GM23338 (cell line): ENCODE measurements around the gene POLR2A. TPM values are rescaled to one million over a fixed set of nuclear protein-coding genes. Genes with fewer than 3 reads are reported as not detected.

ENCODE experiments used
- ATAC-seq: fragments of 200-7000 bp; cut with Tn5 transposase; 3 replicates; pipeline ENCODE4 v1.9.1; 2020
- DNase-seq: peaks from one replicate; pipeline ENCODE4 v3.0.0-alpha.2; 2015; ENCODE audit warnings: low spot score
- H2AFZ ChIP-seq: fragments of 200-600 bp; sonication (generic); 2 replicates; pipeline ENCODE4 v1.8.0; 2016; ENCODE audit warnings: antibody characterized with exemption, mild to moderate bottlenecking, moderate library complexity
- H3F3A ChIP-seq: fragments of 200-600 bp; sonication (generic); replicated peaks from 2 replicates; pipeline ENCODE4 v1.8.0; 2017; ENCODE audit warnings: antibody characterized with exemption, mixed run types, low read depth
- H3K27ac ChIP-seq: fragments of 200-600 bp; sonication (generic); 2 replicates; pipeline ENCODE4 v1.6.1; 2016; ENCODE audit warnings: low read depth
- H3K27me3 ChIP-seq: fragments of 200-600 bp; sonication (generic); 2 replicates; pipeline ENCODE4 v1.8.0; 2016; ENCODE audit warnings: mild to moderate bottlenecking, mixed run types, moderate library complexity; ENCODE audit not compliant: insufficient read depth
- H3K36me3 ChIP-seq: fragments of 200-600 bp; sonication (generic); 2 replicates; pipeline ENCODE4 v1.8.0; 2016; ENCODE audit warnings: mild to moderate bottlenecking; ENCODE audit not compliant: insufficient read depth
- H3K4me1 ChIP-seq: fragments of 200-600 bp; sonication (generic); 2 replicates; pipeline ENCODE4 v1.8.0; 2016; ENCODE audit warnings: mild to moderate bottlenecking, moderate library complexity; ENCODE audit not compliant: insufficient read depth
- H3K4me2 ChIP-seq: fragments of 200-600 bp; sonication (generic); 2 replicates; pipeline ENCODE4 v1.7.1; 2017; ENCODE audit warnings: mixed run types
- H3K4me3 ChIP-seq: fragments of 200-600 bp; sonication (generic); 2 replicates; pipeline ENCODE4 v1.6.1; 2016; ENCODE audit warnings: mixed run types
- H3K79me2 ChIP-seq: fragments of 200-600 bp; sonication (generic); replicated peaks from 2 replicates; pipeline ENCODE4 v1.8.0; 2017; ENCODE audit warnings: mild to moderate bottlenecking; ENCODE audit not compliant: insufficient read depth
- H3K9me2 ChIP-seq: fragments of 200-600 bp; sonication (generic); 2 replicates; pipeline ENCODE4 v1.8.0; 2017; ENCODE audit not compliant: insufficient read depth
- H4K20me1 ChIP-seq: fragments of 200-600 bp; sonication (generic); replicated peaks from 2 replicates; pipeline ENCODE4 v1.8.0; 2017; ENCODE audit warnings: mild to moderate bottlenecking; ENCODE audit not compliant: insufficient read depth
- H3K27ac Mint-ChIP-seq: 2 replicates; pipeline ENCODE4 v1.8.0; 2020; ENCODE audit warnings: inconsistent platforms, mild to moderate bottlenecking, moderate library complexity, mixed read lengths
- H3K27me3 Mint-ChIP-seq: 3 replicates; pipeline ENCODE4 v1.8.0; 2022; ENCODE audit warnings: low read depth, mild to moderate bottlenecking, moderate library complexity, mixed read lengths, inconsistent platforms; ENCODE audit not compliant: insufficient read depth, poor library complexity
- H3K36me3 Mint-ChIP-seq: 3 replicates; pipeline ENCODE4 v1.8.0; 2021; ENCODE audit warnings: low read depth, mild to moderate bottlenecking, inconsistent platforms, moderate library complexity, mixed read lengths
- H3K4me1 Mint-ChIP-seq: 3 replicates; pipeline ENCODE4 v1.8.0; 2020; ENCODE audit warnings: mild to moderate bottlenecking, inconsistent platforms, mixed read lengths
- H3K4me3 Mint-ChIP-seq: 3 replicates; pipeline ENCODE4 v1.8.0; 2021; ENCODE audit warnings: moderate library complexity, mild to moderate bottlenecking, inconsistent platforms, mixed read lengths
- H3K9me3 Mint-ChIP-seq: 3 replicates; pipeline ENCODE4 v1.8.0; 2020; ENCODE audit warnings: moderate library complexity, mild to moderate bottlenecking, inconsistent platforms, mixed read lengths
- CREB1 ChIP-seq: fragments of 250-450 bp; sonication (Bioruptor Pico); IDR thresholded peaks from 2 replicates; pipeline ENCODE4 v1.5.0; 2020; ENCODE audit warnings: low read depth, mild to moderate bottlenecking, moderate library complexity
- ETS1 ChIP-seq: IDR thresholded peaks from 2 replicates; pipeline ENCODE4 v1.6.1; 2016; ENCODE audit warnings: antibody characterized with exemption
- EZH2 ChIP-seq: fragments of 200-600 bp; sonication (generic); IDR thresholded peaks from one replicate; pipeline ENCODE4 v1.8.0; 2017; ENCODE audit warnings: antibody characterized with exemption, mild to moderate bottlenecking, low read depth; ENCODE audit not compliant: unreplicated experiment
- EZH2phosphoT487 ChIP-seq: fragments of 200-600 bp; sonication (generic); IDR thresholded peaks from one replicate; pipeline ENCODE4 v1.8.1; 2018; ENCODE audit warnings: antibody characterized with exemption; ENCODE audit not compliant: unreplicated experiment
- JUNB ChIP-seq: IDR thresholded peaks from one replicate; pipeline ENCODE4 v1.6.1; 2016; ENCODE audit warnings: antibody characterized with exemption; ENCODE audit not compliant: unreplicated experiment
- NANOG ChIP-seq: IDR thresholded peaks from 2 replicates; pipeline ENCODE4 v1.6.1; 2016; ENCODE audit warnings: antibody characterized with exemption, borderline replicate concordance
- POLR2AphosphoS5 ChIP-seq: IDR thresholded peaks from 2 replicates; pipeline ENCODE4 v1.6.1; 2016; ENCODE audit warnings: antibody characterized with exemption, low read depth
- STAT1 ChIP-seq: IDR thresholded peaks from one replicate; pipeline ENCODE4 v1.6.1; 2016; ENCODE audit warnings: antibody characterized with exemption; ENCODE audit not compliant: unreplicated experiment
- ZNF114 ChIP-seq: fragments of 250-450 bp; sonication (Bioruptor Pico); IDR thresholded peaks from 2 replicates; pipeline ENCODE4 v1.5.0; 2020; ENCODE audit warnings: mild to moderate bottlenecking, moderate library complexity
- ZNF331 ChIP-seq: fragments of 250-450 bp; sonication (Bioruptor Pico); IDR thresholded peaks from 2 replicates; pipeline ENCODE4 v1.5.0; 2020; ENCODE audit warnings: low read depth, mild to moderate bottlenecking, moderate library complexity
- ZNF462 ChIP-seq: fragments of 250-450 bp; sonication (Bioruptor Pico); IDR thresholded peaks from 2 replicates; pipeline ENCODE4 v1.5.0; 2020; ENCODE audit warnings: mild to moderate bottlenecking, moderate library complexity
- polyA plus RNA-seq: library from polyadenylated mRNA; unstranded; fragments of >200 nt; fragmentation: Nextera tagmentation; extraction: Ambion mirVana; gene quantifications from 2 replicates; pipeline ENCODE4 v1.2.1, GENCODE V29; 2016
- total RNA-seq: library from RNA; depleted of rRNA; stranded (reverse); fragments of >200 nt; shearing (Covaris generic); gene quantifications from 2 replicates; pipeline ENCODE4 v1.2.3, GENCODE V29; 2014
- TF ChIP-seq, protein P1 (sequence below), 2 experiments: fragments of 200-600 bp in 1 of 2; sonication (generic) in 1 of 2; conservative IDR thresholded peaks; 2 replicates each; pipeline versions ENCODE4 v1.5.1 to v1.6.1; 2016 to 2017; ENCODE audit warnings: antibody characterized with exemption in 2 of 2, low read depth in 2 of 2, mild to moderate bottlenecking in 2 of 2, moderate library complexity in 1 of 2
- TF ChIP-seq, protein P2 (sequence below): IDR thresholded peaks from one replicate; pipeline ENCODE4 v1.6.1; 2018; ENCODE audit warnings: antibody characterized with exemption; ENCODE audit not compliant: unreplicated experiment

The POLR2A gene
- total and polyA plus RNA-seq, 2 experiments from 2014 or later, result 56.8 to 151 TPM

- Histone ChIP-seq H3F3A (no peaks in the 10 kb centered on the region), H3K27ac (no peak overlapping the region), H3K79me2 (no peaks in the 10 kb centered on the region), H3K4me1 (no peaks in the 10 kb centered on the region), H4K20me1 (no peaks in the 10 kb centered on the region), H3K4me3 (no peak overlapping the region), H3K27me3 (no peaks in the 10 kb centered on the region), H3K36me3 (no peaks in the 10 kb centered on the region), H3K9me2 (no peaks in the 10 kb centered on the region), H2AFZ (no peak overlapping the region), H3K4me2 (no peak overlapping the region)
- peaks cover 50% of the 10 kb centered on the region for H3K9me3 Mint-ChIP-seq
- H3K27ac Mint-ChIP-seq, result no peak overlapping the region
- DNase-seq (no peak), ATAC-seq (no peak)
- peaks cover 2% of the 10 kb centered on the region for H3K27me3 Mint-ChIP-seq
- peaks cover 13% of the 10 kb centered on the region; the same call in 2 of the 3 replicates for H3K36me3 Mint-ChIP-seq
- no peaks in the 10 kb centered on the region for H3K4me1 Mint-ChIP-seq
- TF ChIP-seq, protein P1, sequence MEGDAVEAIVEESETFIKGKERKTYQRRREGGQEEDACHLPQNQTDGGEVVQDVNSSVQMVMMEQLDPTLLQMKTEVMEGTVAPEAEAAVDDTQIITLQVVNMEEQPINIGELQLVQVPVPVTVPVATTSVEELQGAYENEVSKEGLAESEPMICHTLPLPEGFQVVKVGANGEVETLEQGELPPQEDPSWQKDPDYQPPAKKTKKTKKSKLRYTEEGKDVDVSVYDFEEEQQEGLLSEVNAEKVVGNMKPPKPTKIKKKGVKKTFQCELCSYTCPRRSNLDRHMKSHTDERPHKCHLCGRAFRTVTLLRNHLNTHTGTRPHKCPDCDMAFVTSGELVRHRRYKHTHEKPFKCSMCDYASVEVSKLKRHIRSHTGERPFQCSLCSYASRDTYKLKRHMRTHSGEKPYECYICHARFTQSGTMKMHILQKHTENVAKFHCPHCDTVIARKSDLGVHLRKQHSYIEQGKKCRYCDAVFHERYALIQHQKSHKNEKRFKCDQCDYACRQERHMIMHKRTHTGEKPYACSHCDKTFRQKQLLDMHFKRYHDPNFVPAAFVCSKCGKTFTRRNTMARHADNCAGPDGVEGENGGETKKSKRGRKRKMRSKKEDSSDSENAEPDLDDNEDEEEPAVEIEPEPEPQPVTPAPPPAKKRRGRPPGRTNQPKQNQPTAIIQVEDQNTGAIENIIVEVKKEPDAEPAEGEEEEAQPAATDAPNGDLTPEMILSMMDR (conservative IDR thresholded peaks at IDR 0.05; ENCODE audit: low read depth in 2 of 2), result no peak
- TF ChIP-seq ETS1, result no peak
- TF ChIP-seq ZNF114 (CRISPR knock-in tag), result no peak
- TF ChIP-seq, protein P2, sequence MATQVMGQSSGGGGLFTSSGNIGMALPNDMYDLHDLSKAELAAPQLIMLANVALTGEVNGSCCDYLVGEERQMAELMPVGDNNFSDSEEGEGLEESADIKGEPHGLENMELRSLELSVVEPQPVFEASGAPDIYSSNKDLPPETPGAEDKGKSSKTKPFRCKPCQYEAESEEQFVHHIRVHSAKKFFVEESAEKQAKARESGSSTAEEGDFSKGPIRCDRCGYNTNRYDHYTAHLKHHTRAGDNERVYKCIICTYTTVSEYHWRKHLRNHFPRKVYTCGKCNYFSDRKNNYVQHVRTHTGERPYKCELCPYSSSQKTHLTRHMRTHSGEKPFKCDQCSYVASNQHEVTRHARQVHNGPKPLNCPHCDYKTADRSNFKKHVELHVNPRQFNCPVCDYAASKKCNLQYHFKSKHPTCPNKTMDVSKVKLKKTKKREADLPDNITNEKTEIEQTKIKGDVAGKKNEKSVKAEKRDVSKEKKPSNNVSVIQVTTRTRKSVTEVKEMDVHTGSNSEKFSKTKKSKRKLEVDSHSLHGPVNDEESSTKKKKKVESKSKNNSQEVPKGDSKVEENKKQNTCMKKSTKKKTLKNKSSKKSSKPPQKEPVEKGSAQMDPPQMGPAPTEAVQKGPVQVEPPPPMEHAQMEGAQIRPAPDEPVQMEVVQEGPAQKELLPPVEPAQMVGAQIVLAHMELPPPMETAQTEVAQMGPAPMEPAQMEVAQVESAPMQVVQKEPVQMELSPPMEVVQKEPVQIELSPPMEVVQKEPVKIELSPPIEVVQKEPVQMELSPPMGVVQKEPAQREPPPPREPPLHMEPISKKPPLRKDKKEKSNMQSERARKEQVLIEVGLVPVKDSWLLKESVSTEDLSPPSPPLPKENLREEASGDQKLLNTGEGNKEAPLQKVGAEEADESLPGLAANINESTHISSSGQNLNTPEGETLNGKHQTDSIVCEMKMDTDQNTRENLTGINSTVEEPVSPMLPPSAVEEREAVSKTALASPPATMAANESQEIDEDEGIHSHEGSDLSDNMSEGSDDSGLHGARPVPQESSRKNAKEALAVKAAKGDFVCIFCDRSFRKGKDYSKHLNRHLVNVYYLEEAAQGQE, result no peak
- no peak for TF ChIP-seq NANOG
- TF ChIP-seq EZH2, result no peak
- no peak for TF ChIP-seq CREB1 (CRISPR knock-in tag)
- no peak for TF ChIP-seq STAT1
- no peak for TF ChIP-seq EZH2phosphoT487
- TF ChIP-seq JUNB, result no peak
- no peak for TF ChIP-seq ZNF462 (CRISPR knock-in tag)
- no peak for TF ChIP-seq ZNF331 (CRISPR knock-in tag)
- TF ChIP-seq POLR2AphosphoS5, result no peak
- no peak overlapping the region for H3K4me3 Mint-ChIP-seq
Measured at GRCh38 chr17:7528842-7529241, 44.7 kb downstream of the POLR2A start.
